GM21825 (cell line): ENCODE results near the gene QSOX1.

Source experiments
- ATAC-seq: cut with Tn5 transposase; IDR thresholded peaks from one replicate; pipeline ENCODE4 v1.9.1; 2021; ENCODE audit warnings: mild to moderate bottlenecking, moderate library complexity; ENCODE audit not compliant: unreplicated experiment

Gene QSOX1

DNA sequence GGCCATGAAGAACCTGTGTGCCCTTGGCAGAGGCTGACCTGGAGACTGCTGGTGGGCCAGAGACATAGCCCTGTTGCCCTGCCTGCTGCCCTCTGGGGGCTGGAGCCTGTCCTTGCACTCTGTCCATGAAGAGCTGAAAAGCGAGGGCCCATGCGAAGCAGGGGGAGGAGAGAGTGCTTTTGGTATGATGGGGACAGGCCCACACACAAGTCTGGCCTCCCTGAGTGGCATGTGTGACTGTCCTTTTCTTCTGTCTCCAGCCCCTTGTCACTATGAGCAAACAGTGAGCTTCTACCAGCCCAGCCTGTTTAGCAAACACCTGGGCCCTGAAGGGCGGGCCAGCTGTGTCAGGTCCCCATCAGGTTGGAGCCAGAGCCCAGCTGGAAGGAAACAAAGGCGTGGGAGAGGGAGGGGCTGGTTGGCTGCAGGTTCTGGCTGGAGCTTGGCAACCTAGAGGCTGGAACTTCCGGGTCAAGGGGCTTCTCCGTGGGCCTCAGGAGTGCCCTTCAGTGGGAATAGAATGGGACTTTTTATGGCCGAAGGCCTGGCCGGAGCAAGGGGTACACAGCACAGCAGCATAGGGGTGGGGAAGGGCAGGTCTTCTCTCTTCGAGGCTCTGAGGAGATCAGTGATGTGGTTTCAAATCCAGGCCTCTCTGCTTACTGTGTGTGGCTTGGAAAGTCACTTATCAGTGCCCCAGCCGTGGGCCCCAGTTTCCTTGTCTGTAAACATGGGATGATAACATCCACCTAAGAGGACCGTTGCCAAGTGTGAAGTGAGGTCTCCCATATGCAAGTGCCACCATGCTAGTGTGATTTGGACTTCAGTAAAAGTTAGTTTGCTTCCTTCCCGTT lies 14.3 kb downstream of the QSOX1 start:
- ATAC-seq: peak; percentile 66

DNA sequence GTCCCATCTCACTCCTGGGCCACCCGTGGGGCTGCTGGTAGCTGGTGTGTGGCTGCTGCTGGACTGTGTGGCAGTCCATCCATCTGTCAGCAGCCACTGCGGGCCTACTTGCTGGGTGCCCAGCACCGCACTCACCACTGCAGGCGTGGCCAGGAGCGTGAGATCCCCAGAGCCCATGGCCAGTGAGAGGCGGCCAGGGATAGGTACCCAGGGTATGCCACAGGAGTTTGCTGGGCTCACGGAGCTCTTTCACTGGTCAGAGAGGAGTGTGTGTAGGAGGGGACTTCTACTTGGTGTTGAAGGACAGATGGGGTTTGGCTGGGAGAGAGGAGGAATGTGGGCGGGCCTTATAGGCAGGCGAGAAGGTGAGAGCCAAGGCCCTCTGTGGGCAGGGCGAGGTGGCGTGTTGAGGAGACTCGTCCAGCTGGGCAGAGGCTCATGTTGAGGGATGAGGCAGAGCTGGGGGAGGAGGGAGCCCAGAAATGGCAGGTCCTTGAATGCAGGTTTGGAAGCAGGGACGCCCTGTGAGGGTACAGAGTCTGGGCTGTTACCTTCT lies 15.0 kb downstream of the QSOX1 start:
- no peak for ATAC-seq

DNA sequence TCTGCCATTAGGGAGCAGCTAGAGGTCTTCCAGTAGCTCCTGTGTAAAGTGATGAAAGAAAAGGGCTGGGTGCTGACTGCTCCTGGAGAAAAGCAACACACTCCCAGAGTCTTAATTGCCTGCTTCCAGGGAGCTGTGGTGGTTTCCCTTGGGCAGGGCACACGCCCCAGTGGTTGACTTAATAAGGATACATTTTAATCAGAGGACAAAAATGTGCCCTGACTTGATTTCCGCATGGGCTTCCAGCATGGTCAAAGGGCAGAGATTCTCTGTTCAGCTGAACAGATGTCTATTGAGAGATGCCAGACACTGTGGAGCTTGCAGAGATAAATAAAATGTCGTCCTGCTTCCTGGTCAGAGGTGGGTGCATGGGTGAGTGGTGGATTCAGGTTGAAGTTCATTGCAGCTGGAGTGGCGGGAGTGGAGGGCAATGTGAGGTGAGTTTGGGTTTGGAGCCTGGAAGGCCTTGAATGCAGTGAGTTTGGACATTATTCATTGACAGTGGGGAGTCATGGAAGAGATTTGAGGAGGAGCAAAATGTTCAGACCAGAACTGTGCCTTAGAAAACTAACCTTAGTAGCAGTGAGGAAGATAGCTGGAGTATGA lies 16.0 kb downstream of the QSOX1 start:
- no peak for ATAC-seq

DNA sequence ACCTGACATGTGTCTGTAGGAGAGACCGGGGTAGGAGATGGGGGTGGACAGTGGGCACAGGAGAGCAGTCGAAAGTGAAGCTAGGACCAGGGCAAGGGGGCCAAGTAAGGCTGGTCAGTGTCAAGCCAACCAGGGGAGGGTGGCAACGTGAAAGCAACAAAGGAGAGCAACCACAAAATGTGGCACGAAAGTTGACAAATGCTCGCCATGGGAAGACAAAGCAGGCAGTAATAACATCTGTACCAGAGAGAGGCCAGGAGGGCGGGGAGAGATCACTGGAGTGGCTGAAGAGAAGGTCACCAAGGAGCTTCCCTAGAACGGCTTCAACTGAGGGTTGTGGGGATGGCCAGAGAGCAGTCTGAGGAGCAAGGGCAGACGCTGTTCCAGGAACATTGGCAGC lies 17.0 kb downstream of the QSOX1 start:
- ATAC-seq: no peak

DNA sequence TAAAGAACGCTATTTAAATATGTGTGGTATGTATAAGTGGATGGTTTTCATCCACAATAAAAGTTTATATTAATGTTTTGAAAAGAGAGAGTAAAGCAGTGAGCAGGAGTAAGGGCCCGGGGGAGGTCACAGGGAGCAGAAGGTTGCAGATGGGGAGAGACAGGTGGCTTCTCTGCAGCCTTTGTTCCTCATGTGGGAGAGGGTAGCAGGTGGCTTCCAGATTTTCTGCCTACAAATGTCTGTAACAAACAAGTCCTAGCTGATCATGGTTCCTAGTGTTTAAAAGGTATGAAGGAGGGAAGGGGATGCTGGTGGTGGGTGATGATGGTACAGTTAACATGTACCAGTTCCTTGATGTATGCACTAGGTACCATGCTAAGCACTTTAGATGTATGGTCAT lies 18.8 kb downstream of the QSOX1 start:
- ATAC-seq: no peak

DNA sequence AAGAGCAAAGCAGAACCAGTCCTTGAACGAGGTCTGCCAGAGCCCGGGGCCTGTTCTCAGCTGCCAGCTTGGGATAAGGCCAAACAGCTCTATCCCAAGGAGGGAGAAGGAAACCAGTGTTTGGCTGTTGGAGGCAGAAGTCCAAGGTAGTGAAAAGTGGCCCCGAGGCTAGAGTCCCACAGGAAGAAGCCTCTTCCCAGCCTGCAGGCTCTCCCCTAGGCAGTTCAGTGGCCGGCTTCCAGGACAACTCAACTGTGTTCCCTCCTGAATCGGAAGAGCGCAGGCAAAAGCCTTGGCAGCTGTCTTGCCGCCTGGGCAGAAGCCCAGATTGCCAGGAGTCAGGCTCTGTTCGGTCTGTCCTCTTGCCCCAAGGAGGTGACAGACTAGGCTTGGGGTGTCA lies 19.3 kb downstream of the QSOX1 start:
- no peak for ATAC-seq

DNA sequence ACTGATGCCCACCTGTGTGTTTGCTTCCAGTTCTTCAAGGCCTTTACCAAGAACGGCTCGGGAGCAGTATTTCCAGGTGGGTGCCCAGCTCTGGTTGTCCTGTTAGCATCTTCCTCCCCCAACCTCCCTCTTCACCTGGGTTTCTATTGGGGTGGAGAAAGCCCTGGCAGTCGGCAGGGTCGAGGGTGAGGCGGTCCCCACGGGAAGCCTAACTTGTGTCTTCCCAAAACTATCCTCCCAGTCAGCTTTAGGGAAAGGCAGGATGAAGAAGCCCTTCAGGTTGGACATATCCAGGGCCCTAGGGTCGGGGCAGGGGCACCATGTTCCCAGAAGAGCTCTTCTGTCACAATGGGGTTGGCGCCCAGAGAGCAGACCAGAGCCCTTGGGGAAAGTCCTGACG lies 20.6 kb downstream of the QSOX1 start:
- ATAC-seq: no peak

DNA sequence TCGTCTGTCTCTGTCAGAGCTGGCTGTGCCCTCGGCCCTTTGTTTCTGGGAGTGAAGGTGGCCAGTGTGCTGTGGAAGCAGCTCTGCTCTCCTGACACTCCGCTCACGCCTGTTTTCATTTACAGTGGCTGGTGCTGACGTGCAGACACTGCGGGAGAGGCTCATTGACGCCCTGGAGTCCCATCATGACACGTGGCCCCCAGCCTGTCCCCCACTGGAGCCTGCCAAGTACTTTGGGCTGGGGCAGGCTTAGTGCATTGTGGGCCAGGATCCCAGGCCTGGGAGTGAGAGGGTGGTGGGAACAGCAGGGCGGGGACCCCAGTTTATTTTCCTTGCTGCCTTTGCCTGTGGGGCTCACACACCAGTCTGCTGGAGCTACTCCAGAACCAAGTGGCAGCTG lies 21.1 kb downstream of the QSOX1 start:
- no peak for ATAC-seq

DNA sequence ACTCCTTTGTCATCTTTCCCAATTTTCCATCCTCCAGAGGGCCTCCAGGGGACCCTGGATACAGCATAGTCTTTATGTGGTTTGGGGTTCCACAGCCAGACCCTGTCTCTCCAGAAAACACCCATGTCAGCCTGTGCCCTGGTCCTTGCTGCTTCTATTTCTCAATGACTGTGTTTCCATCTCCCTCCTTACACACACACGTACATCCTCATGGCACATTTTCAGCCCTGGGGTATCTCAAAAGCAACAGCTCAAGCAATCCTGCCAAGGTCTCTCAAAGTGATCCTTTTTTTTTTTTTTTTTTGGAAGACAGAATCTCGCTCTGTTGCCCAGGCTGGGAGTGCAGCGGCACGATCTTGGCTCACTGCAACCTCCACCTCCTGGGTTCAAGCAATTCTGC lies 22.3 kb downstream of the QSOX1 start:
- no peak for ATAC-seq

DNA sequence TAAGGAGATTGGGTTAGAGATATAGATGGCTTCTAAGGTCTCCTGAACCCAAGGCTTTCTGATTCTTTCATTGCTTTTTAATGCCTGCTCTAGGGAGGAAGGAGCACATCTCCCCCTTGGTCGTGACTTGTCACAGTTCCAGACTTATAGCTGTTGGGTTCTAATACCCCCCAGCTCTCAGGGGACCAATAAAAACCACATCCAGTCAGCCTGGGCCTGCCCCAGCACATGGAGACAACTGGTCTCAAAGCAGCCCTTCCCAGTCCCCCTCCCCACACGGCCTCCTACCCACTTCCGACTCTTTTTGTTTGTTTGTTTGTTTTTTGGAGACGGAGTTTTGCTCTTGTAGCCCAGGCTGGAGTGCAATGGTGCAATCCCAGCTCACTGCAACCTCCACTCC lies 23.3 kb downstream of the QSOX1 start:
- no peak for ATAC-seq

DNA sequence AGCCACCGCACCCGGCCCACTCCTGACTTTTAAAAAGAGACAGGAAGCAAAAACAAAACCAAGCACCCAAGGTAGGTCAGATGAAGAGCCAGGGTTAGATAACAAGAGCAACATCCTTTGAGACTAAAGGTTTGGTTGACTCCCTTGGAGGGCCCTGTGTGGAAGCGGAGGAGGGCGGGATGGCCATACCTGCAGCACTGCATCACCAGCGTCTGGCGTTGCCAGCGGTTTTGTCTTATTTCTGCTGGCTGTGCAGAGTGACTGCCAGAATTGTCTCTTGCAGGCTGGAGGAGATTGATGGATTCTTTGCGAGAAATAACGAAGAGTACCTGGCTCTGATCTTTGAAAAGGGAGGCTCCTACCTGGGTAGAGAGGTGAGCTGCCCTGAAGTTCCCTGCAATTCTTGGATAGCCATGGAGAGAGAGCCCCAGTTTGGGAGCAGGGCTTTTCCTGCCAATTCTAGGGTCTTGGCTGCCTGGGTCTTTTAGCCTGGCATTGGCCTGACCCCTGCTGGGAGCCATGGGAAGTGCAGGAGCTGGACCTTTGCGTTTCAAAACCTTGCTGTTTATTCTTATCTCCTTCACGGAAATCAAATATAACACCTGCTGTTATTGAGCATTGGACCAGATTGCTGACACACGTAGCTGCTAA lies 24.0 kb downstream of the QSOX1 start:
- ATAC-seq: no peak

DNA sequence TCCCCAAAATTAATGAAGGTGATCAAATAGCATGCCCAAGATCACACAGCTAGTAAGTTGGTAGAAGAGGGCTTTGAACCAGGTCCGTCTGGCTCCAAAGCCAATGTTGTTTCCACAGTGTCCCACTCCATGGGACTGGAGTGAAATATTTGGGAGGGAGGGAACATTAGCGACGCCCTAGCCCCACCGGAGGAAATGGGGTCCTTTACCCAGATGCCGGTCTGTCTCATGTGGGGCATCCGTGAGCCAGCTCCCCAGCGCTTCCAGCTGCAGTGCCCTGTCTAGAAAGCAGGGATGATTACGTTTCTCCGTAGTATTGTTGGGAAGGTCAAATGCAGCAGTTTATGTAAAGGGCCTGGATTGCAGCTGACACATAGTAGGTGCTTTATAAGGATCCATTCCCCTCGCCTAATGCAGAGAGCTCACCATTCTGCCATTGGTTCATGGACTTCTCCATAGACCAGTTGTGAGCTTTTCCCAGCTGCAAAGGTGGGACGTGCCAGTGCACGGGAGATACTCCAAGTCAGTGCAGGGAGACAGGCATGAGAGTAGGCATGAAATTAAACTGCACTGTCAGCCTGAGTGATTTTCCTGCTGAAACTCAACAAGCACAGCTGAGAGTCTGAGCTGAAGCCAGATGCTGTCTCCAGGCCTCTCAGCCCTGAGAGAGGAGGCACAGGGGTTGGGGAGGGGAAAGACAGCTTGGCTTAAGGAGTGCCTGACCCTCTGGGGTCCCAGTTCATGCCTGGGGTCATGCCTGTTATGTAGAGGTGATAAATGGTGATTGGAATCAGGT lies 24.7 kb downstream of the QSOX1 start:
- no peak for ATAC-seq

DNA sequence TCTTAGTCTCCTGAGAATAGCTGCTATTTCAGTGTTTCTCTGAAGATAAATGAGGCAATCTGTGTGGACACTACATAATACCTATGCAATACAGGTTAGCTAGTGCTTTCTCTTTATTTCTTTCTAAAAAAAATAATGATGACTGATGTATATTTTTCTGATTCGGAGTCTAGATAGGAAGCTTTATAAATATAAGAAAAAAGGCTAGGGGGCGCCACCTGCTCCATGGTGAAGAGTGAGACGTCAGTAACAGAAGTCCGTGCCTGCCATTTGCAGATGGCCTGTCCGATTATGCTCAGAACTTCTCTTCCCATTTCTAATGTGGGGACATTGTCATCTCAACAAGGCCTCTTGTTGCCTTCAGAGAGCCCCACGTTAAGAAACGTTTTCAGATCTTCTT lies 26.4 kb downstream of the QSOX1 start:
- ATAC-seq: no peak

DNA sequence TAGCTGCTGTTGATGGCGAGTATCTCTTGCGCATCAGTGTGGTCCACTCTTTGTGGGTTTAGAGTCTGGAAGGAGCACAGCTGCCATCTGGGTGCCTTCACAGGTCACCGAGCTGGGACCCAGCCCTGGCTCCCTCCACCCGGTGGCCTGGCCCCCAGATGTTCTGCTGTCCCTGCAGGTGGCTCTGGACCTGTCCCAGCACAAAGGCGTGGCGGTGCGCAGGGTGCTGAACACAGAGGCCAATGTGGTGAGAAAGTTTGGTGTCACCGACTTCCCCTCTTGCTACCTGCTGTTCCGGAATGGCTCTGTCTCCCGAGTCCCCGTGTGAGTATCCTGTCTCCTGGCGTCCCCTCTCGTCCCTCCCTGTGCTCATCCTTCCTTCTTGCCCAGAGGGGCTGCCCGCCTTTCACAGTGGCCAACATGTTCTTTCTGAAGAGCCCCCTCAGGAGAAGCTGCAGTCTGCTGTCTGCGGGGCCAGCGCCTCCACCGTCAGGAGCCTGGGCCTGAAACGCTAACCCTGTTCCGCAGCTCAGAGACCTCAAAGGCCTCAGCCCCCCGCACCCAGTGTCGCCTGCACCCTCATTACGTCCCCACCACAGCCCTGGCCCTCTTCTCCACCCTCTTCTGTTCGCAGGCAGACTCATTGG lies 27.4 kb downstream of the QSOX1 start:
- ATAC-seq: no peak

DNA sequence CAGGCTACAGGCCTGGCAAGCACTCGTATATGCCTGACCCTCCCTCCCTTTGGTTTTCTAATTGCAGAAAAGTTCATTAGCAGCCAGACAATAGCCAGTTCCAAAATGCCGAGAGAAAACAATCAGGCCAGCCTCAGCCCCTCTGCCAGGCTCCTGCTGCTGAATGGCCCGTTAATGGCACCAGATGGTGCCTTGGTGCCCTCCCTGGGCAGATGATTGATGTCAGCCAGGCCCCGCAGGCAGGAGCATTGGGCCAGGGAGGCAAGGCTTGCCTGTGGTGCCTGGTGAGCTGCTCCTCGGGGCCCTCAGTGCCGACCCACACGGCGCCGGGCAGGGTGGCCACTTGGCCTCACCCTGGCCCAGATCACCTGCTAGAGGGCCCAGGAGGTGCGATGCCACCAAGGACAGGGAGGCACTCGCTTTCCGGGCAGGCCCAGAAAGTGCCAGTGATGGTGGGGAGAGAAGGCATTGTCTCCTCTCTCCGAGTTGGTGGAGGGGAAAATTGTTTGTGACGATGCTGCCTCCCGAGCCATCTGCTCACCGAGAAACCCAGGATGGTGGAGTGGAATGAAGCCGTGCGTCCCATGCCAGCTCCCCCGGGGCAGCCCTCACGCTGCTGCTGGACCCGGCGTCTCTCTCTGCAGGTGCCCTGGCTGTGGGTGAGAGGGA lies 28.1 kb downstream of the QSOX1 start:
- ATAC-seq: no peak

DNA sequence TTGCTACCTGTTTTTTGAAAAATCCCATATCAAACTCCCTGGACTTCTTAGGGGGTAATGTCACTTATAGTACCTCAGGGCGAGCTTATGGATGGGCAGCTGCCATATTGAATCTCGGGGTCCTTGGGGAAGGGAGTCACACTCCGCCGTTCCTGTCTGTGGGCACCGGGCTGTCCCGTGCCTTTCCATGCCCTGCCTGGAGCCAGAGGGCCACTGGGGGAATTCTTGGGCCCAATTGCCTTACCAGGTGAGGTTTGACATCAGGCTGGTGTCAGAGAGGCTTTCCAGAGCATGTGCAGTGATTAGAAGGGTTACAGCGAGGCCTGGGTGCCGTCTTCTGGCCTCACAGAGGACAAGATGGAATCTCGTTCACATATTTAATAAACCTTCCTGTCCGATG lies 28.8 kb downstream of the QSOX1 start:
- no peak for ATAC-seq

DNA sequence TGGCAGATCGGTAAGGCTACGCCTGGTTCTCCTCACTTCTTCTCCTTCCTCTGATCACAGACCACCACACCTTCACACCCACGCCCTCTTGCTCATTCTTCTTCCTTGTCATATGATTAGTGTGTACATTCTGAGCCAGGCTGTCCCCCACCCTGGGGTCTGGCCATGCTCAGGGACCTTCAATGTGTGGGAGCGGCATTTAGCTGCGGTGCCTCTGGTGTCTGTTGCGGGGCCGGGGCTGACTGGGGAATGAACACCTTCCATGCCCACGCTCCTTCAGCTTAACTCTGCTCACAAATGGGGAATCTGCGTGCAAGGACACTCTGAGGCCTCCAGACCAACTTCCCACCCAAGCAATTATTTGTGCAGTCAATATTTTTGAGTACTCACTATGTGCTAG lies 29.4 kb downstream of the QSOX1 start:
- ATAC-seq: no peak

DNA sequence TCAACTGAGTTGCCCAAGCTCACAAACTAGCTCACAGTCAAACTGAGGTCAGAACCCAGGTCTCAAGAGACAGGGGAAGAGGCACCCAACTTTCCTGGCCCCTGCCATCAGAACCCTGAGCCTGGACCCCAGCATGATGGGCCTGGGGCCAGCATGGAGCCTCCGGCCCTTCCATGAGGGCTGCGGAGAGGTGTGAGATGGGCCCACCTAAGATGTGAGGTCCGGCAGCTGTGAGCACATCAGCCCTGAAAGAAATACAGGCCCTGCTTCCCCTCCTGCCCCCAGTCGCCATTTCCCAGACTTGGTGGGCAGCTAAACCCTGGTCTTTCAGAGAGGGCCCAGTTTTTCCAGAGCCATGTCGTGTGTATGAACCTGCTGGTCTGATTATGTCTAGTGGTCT lies 30.6 kb downstream of the QSOX1 start:
- no peak for ATAC-seq

DNA sequence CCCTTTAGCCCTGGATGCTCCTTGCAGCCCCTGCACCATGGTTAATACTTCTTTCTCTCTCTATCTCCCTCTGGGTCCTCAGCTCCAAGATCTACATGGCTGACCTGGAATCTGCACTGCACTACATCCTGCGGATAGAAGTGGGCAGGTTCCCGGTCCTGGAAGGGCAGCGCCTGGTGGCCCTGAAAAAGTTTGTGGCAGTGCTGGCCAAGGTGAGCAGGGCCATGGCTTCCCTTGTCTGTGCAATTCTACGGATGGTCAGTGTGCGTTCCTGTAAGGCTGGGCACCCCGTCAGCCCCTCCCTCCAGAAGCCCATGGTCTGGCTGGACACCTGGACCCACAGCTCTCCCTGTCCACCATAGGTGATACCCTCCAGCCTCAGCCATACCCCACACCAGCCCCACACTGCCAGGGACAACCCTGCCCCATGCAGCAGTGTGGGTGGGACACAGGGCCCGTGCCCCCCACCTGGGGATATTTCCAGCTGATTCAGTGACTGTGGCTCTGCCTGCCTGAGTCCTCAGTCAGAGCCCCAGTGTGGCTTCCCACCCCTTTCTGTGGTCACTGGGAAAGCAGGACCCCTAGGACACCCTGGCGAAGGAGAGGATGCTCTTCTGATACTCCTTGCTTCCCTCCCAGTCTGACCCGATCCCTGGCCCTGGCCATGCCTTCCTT lies 31.4 kb downstream of the QSOX1 start:
- no peak for ATAC-seq

DNA sequence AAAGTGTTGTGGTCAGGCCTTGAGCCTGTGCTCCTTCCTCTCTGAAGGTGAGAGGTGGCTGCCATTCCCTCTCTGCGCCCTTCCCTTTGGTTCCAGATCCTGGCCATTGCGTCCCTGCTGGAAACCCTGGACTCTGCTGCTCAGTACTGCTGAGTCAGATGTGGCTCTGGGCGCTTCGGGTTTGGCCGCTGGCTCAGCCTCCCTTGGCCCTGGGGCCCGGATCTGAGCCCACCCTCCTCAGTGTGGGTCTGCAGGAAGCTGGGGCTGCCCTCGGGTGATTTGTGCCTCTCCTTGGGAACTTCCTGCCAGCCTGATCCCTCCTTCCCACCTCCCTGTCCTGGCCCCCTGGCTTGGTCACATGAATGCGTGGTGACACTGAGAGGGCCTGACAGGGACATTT lies 32.2 kb downstream of the QSOX1 start:
- no peak for ATAC-seq
